Stomach smooth muscle (tissue), 2 donors: ENCODE data around the gene ATG5.
"Not testable (repeated sequence)": the region's sequence is repeated elsewhere in the genome, so short reads cannot be mapped to it uniquely, and the experiment has no call there.

Experiments used
- H3K27ac ChIP-seq: one replicate; pipeline ENCODE4 v1.7.0; 2013; ENCODE audit warnings: mild to moderate bottlenecking, low read length, inconsistent platforms
- H3K27me3 ChIP-seq, 2 donors: one replicate each; pipeline ENCODE4 v1.7.0; 2013; ENCODE audit warnings: low read length in 2 of 2; ENCODE audit not compliant: insufficient read depth in 2 of 2, control insufficient read depth in 1 of 2
- H3K36me3 ChIP-seq, 2 donors: one replicate each; pipeline ENCODE4 v1.7.0; 2013; ENCODE audit warnings: low read length in 2 of 2; ENCODE audit not compliant: control insufficient read depth in 2 of 2, insufficient read depth in 2 of 2
- H3K4me1 ChIP-seq: one replicate; pipeline ENCODE4 v1.7.0; 2013; ENCODE audit warnings: low read length; ENCODE audit not compliant: control insufficient read depth, insufficient read depth
- H3K4me3 ChIP-seq, 2 donors: one replicate each; pipeline ENCODE4 v1.7.0; 2013; ENCODE audit warnings: low read length in 2 of 2
- H3K9ac ChIP-seq, 2 donors: one replicate each; pipeline ENCODE4 v1.7.0; 2013; ENCODE audit warnings: low read length in 2 of 2, mild to moderate bottlenecking in 1 of 2
- H3K9me3 ChIP-seq, 2 donors: one replicate each; pipeline ENCODE4 v1.7.0; 2013; ENCODE audit warnings: low read length in 2 of 2; ENCODE audit not compliant: control insufficient read depth in 2 of 2
- donor health status: healthy.
- donor health status: Pancreatic carcinoma.

The ATG5 gene

GRCh38 chr6:106156413-106156812, 169.1 kb downstream of the ATG5 start:
- Histone ChIP-seq H3K4me3 (no peak overlapping the region), H3K27ac (no peak overlapping the region), H3K36me3 (no peaks in the 10 kb centered on the region), H3K9me3 (no peaks in the 10 kb centered on the region), H3K27me3 (no peaks in the 10 kb centered on the region), H3K4me1 (no peaks in the 10 kb centered on the region), H3K9ac (no peak overlapping the region)

- H3K9ac ChIP-seq, result no peak overlapping the region
- no peaks in the 10 kb centered on the region for H3K36me3 ChIP-seq
- H3K4me1 ChIP-seq, result no peaks in the 10 kb centered on the region
- no peaks in the 10 kb centered on the region for H3K27me3 ChIP-seq
- no peak overlapping the region for H3K27ac ChIP-seq
- no peak overlapping the region for H3K4me3 ChIP-seq
- H3K9me3 ChIP-seq, result no peaks in the 10 kb centered on the region
These were observed 170.2 kb downstream of the ATG5 start for GRCh38 chr6:106155219-106155830.

- no peaks in the 10 kb centered on the region for H3K36me3 ChIP-seq
- H3K27ac ChIP-seq, result no peak overlapping the region
- no peaks in the 10 kb centered on the region for H3K9me3 ChIP-seq
- no peaks in the 10 kb centered on the region for H3K4me1 ChIP-seq
- no peak overlapping the region for H3K9ac ChIP-seq
- no peaks in the 10 kb centered on the region for H3K27me3 ChIP-seq
- no peak overlapping the region for H3K4me3 ChIP-seq
These were observed 171.2 kb downstream of the ATG5 start for GRCh38 chr6:106154326-106154725.

GRCh38 chr6:106152952-106153351, 172.6 kb downstream of the ATG5 start:
- no peak overlapping the region for H3K9ac ChIP-seq
- no peaks in the 10 kb centered on the region for H3K36me3 ChIP-seq
- no peaks in the 10 kb centered on the region for H3K27me3 ChIP-seq
- no peak overlapping the region for H3K4me3 ChIP-seq
- no peaks in the 10 kb centered on the region for H3K9me3 ChIP-seq
- no peaks in the 10 kb centered on the region for H3K4me1 ChIP-seq
- no peak overlapping the region for H3K27ac ChIP-seq

GRCh38 chr6:106152476-106152875, 173.1 kb downstream of the ATG5 start:
- not testable (repeated sequence) for H3K36me3 ChIP-seq, H3K9ac ChIP-seq, H3K4me1 ChIP-seq, H3K4me3 ChIP-seq, H3K27ac ChIP-seq, H3K27me3 ChIP-seq, H3K9me3 ChIP-seq

GRCh38 chr6:106149472-106150069, 176.0 kb downstream of the ATG5 start:
- Histone ChIP-seq H3K9me3 (no peaks in the 10 kb centered on the region), H3K27ac (no peak overlapping the region), H3K4me3 (no peak overlapping the region), H3K4me1 (no peaks in the 10 kb centered on the region), H3K36me3 (no peaks in the 10 kb centered on the region), H3K9ac (no peak overlapping the region), H3K27me3 (peaks cover 0 to 3% of the 10 kb centered on the region in 2 donors)

- Histone ChIP-seq H3K9me3 (no peaks in the 10 kb centered on the region), H3K36me3 (no peaks in the 10 kb centered on the region), H3K27me3 (peaks cover 0 to 3% of the 10 kb centered on the region in 2 donors), H3K4me3 (no peak overlapping the region), H3K4me1 (no peaks in the 10 kb centered on the region), H3K9ac (no peak overlapping the region), H3K27ac (no peak overlapping the region)
These were observed 178.1 kb downstream of the ATG5 start for GRCh38 chr6:106147476-106147875.

GRCh38 chr6:106146852-106147351, 178.7 kb downstream of the ATG5 start:
- Histone ChIP-seq H3K27me3 (peaks cover 0 to 3% of the 10 kb centered on the region in 2 donors), H3K4me3 (no peak overlapping the region), H3K27ac (no peak overlapping the region), H3K9me3 (no peaks in the 10 kb centered on the region), H3K9ac (no peak overlapping the region), H3K4me1 (no peaks in the 10 kb centered on the region), H3K36me3 (no peaks in the 10 kb centered on the region)

- Histone ChIP-seq H3K4me3 (no peak overlapping the region), H3K27ac (no peak overlapping the region), H3K9ac (no peak overlapping the region)
These were observed 179.8 kb downstream of the ATG5 start for GRCh38 chr6:106145741-106146227.

GRCh38 chr6:106145144-106145543, 180.4 kb downstream of the ATG5 start:
- Histone ChIP-seq H3K4me1 (no peaks in the 10 kb centered on the region), H3K4me3 (no peak overlapping the region), H3K9ac (no peak overlapping the region), H3K27ac (no peak overlapping the region), H3K9me3 (no peaks in the 10 kb centered on the region), H3K27me3 (peaks cover 0 to 3% of the 10 kb centered on the region in 2 donors), H3K36me3 (no peaks in the 10 kb centered on the region)

More at GRCh38 chr6:106145741-106146227, 179.8 kb downstream of the ATG5 start:
- no peaks in the 10 kb centered on the region for H3K36me3 ChIP-seq
- H3K27me3 ChIP-seq, result peaks cover 0 to 3% of the 10 kb centered on the region in 2 donors
- no peaks in the 10 kb centered on the region for H3K9me3 ChIP-seq
- no peaks in the 10 kb centered on the region for H3K4me1 ChIP-seq

GRCh38 chr6:106143665-106144064, 181.9 kb downstream of the ATG5 start:
- Histone ChIP-seq H3K36me3 (no peaks in the 10 kb centered on the region), H3K27me3 (peaks cover 0 to 3% of the 10 kb centered on the region in 2 donors), H3K4me1 (no peaks in the 10 kb centered on the region), H3K27ac (no peak overlapping the region), H3K9me3 (no peaks in the 10 kb centered on the region), H3K9ac (no peak overlapping the region), H3K4me3 (no peak overlapping the region)
